HEK293T (cell line): Measurements from ENCODE around the gene OPRL1.

Source experiments
- CTCF ChIA-PET: fragments of 350-600 bp; formaldehyde crosslinking; extraction: SDS; loops from one replicate; lab custom pipeline; 2021; ENCODE audit warnings: antibody characterized with exemption, inconsistent platforms; lab: Yijun Ruan, JAX
- POLR2A ChIA-PET: fragments of 350-600 bp; formaldehyde crosslinking; extraction: SDS; loops from one replicate; lab custom pipeline; 2020; ENCODE audit warnings: antibody characterized with exemption, inconsistent platforms; lab: Yijun Ruan, JAX
- DNase-seq: peaks from one replicate; pipeline ENCODE4 v3.0.0; 2012; ENCODE audit warnings: mixed read lengths; ENCODE audit errors: extremely low spot score
- ARNT ChIP-seq: fragments of 450-650 bp; IDR thresholded peaks from 2 replicates; pipeline ENCODE4 v1.6.1; 2017; ENCODE audit warnings: mild to moderate bottlenecking
- BHLHE40 ChIP-seq: fragments of 450-650 bp; IDR thresholded peaks from 2 replicates; pipeline ENCODE4 v1.6.1; 2016; ENCODE audit warnings: mild to moderate bottlenecking, moderate library complexity, borderline replicate concordance
- CTBP1 ChIP-seq: fragments of 450-650 bp; IDR thresholded peaks from 2 replicates; pipeline ENCODE4 v1.6.1; 2016; ENCODE audit warnings: borderline replicate concordance
- ELF4 ChIP-seq: fragments of 450-650 bp; IDR thresholded peaks from 2 replicates; pipeline ENCODE4 v1.6.1; 2017; ENCODE audit warnings: antibody characterized with exemption
- FOXA1 ChIP-seq: fragments of 450-650 bp; IDR thresholded peaks from 2 replicates; pipeline ENCODE4 v1.6.1; 2016; ENCODE audit warnings: mild to moderate bottlenecking
- FOXK2 ChIP-seq: fragments of 450-650 bp; IDR thresholded peaks from 2 replicates; pipeline ENCODE4 v1.6.1; 2016; ENCODE audit warnings: mild to moderate bottlenecking
- FOXM1 ChIP-seq: fragments of 450-650 bp; IDR thresholded peaks from 2 replicates; pipeline ENCODE4 v1.6.1; 2017; ENCODE audit warnings: mild to moderate bottlenecking, borderline replicate concordance
- HDGF ChIP-seq: fragments of 450-650 bp; IDR thresholded peaks from 2 replicates; pipeline ENCODE4 v1.6.1; 2017; ENCODE audit warnings: antibody characterized with exemption, borderline replicate concordance
- L3MBTL2 ChIP-seq: fragments of 450-650 bp; conservative IDR thresholded peaks from 2 replicates; pipeline ENCODE4 v1.6.1; 2016; ENCODE audit warnings: mild to moderate bottlenecking
- LEF1 ChIP-seq: fragments of 450-650 bp; IDR thresholded peaks from 2 replicates; pipeline ENCODE4 v1.6.1; 2017; ENCODE audit warnings: mild to moderate bottlenecking, borderline replicate concordance
- NFRKB ChIP-seq: fragments of 450-650 bp; IDR thresholded peaks from 2 replicates; pipeline ENCODE4 v1.6.1; 2016; ENCODE audit warnings: mild to moderate bottlenecking, moderate library complexity
- PKNOX1 ChIP-seq: fragments of 450-650 bp; IDR thresholded peaks from 2 replicates; pipeline ENCODE4 v1.6.1; 2016
- SP1 ChIP-seq: fragments of 450-650 bp; IDR thresholded peaks from 2 replicates; pipeline ENCODE4 v1.6.1; 2017
- SUZ12 ChIP-seq: fragments of 450-650 bp; IDR thresholded peaks from 2 replicates; pipeline ENCODE4 v1.6.1; 2016; ENCODE audit warnings: mild to moderate bottlenecking
- TARDBP ChIP-seq: fragments of 450-650 bp; IDR thresholded peaks from 2 replicates; pipeline ENCODE4 v1.6.1; 2016
- ZNF384 ChIP-seq: fragments of 450-650 bp; IDR thresholded peaks from 2 replicates; pipeline ENCODE4 v1.6.1; 2016

Gene OPRL1

GRCh38 chr20:64064145-64064698 lies 15.7 kb upstream of the OPRL1 start:
- CTCF ChIA-PET, result no interaction called here

GRCh38 chr20:64065062-64065973 lies 14.6 kb upstream of the OPRL1 start:
- no peak for DNase-seq
- TF ChIP-seq HDGF, result no peak
- no peak for TF ChIP-seq FOXK2
- ChIA-PET POLR2A (interaction anchor here (1.4 to 1.6 kb wide), 2 partner anchors 12 to 14 kb away, joined by 3 to 5 read pairs; partner anchors contain the start of genes OPRL1 and RGS19), CTCF (no interaction called here)

More at GRCh38 chr20:64064145-64064698, 15.7 kb upstream of the OPRL1 start:
- no peak for DNase-seq
- POLR2A ChIA-PET, result interaction anchor here (1.4 to 1.6 kb wide), 2 partner anchors 11 to 15 kb away, joined by 3 to 5 read pairs; partner anchors contain the start of genes OPRL1 and RGS19
- TF ChIP-seq ZNF384 (no peak), ARNT (no peak), TARDBP (no peak), ELF4 (no peak), CTBP1 (no peak), FOXA1 (no peak), BHLHE40 (no peak)

- TF ChIP-seq FOXA1 (no peak), FOXK2 (no peak), HDGF (no peak), ELF4 (no peak)
- no peak for DNase-seq
- POLR2A ChIA-PET, result interaction anchor here (1.6 kb wide), 1 partner anchor 13 kb away, joined by 3 read pairs; no protein-coding TSS in a partner anchor
- CTCF ChIA-PET, result no interaction called here
Measured at GRCh38 chr20:64065974-64066343, 13.9 kb upstream of the OPRL1 start.

GRCh38 chr20:64067005-64067632 lies 12.8 kb upstream of the OPRL1 start:
- TF ChIP-seq SUZ12, result no peak
- no peak for TF ChIP-seq TARDBP
- no peak for TF ChIP-seq ELF4
- TF ChIP-seq BHLHE40, result no peak
- TF ChIP-seq HDGF, result no peak
- no peak for TF ChIP-seq ZNF384
- no peak for TF ChIP-seq FOXM1
- TF ChIP-seq FOXK2, result no peak
- TF ChIP-seq ARNT, result no peak
- ChIA-PET CTCF (no interaction called here), POLR2A (interaction anchor here (0.7 kb wide), 1 partner anchor 11 kb away, joined by 3 read pairs; no protein-coding TSS in a partner anchor)
- DNase-seq, result no peak

GRCh38 chr20:64067733-64068307 lies 12.1 kb upstream of the OPRL1 start:
- CTCF ChIA-PET, result no interaction called here
- POLR2A ChIA-PET, result no interaction called here
- no peak for DNase-seq
- TF ChIP-seq ELF4 (no peak), SP1 (no peak), ARNT (no peak), LEF1 (no peak), L3MBTL2 (no peak), TARDBP (no peak), FOXM1 (no peak), PKNOX1 (no peak), ZNF384 (no peak), FOXK2 (no peak), FOXA1 (no peak), SUZ12 (no peak), CTBP1 (no peak), HDGF (no peak), NFRKB (no peak), BHLHE40 (no peak)

- DNase-seq, result no peak
- POLR2A ChIA-PET, result no interaction called here
- CTCF ChIA-PET, result interaction anchor here (1.6 kb wide), 1 partner anchor 16 kb away, joined by 3 read pairs; the partner anchor contains the start of gene LKAAEAR1
Measured at GRCh38 chr20:64068386-64069208, 11.3 kb upstream of the OPRL1 start.

GRCh38 chr20:64069209-64069613 lies 10.7 kb upstream of the OPRL1 start:
- ChIA-PET CTCF (interaction anchor here (1.6 to 1.8 kb wide), 2 partner anchors 10 to 15 kb away, joined by 3 to 5 read pairs; partner anchors contain the start of genes LKAAEAR1, OPRL1 and RGS19), POLR2A (no interaction called here)
- TF ChIP-seq LEF1 (no peak), PKNOX1 (no peak), SUZ12 (no peak), BHLHE40 (no peak), SP1 (no peak), FOXA1 (no peak), CTBP1 (no peak), FOXM1 (no peak), NFRKB (no peak), TARDBP (no peak), FOXK2 (no peak), ARNT (no peak), HDGF (no peak), ELF4 (no peak), L3MBTL2 (no peak), ZNF384 (no peak)
- DNase-seq, result no peak

More at GRCh38 chr20:64068386-64069208, 11.3 kb upstream of the OPRL1 start:
- no peak for TF ChIP-seq ARNT
